ENCODE data around the gene ADGRV1. TPM values are rescaled to one million over a fixed set of nuclear protein-coding genes. Genes with fewer than 3 reads are reported as not detected.
"Not testable (repeated sequence)": the region's sequence is repeated elsewhere in the genome, so short reads cannot be mapped to it uniquely, and the experiment has no call there.

ADGRV1 gene
- total RNA-seq, 1 experiment from 2014 or later: 6.8 TPM

DNA sequence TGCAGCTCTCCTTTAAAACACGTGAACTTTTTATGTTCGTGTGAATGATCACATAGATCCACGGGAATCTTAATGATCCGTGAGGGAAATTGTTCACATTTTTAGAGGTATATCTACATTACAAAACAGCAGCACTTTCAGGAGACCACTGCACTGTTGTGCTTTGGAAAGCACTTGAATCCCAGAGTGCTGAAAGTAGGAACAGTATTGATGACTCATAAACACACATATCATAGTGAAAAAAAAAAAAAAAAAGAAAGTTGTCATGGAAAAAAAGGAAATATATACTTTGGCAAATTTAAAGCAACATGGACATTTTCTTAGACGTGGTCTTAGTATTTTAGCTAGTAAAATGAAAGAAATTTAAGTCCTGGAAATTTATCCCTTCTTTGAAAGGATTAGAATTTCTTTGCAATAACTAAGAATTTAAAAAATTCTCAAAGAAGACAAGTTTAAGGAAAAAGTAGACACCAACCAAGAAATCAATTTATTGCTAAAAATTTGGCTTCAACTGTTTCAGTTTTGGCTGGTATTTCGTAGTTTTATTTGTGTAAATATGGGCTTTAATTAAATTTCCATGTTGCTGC is 55.4 kb downstream of the ADGRV1 start:
- ChIA-PET POLR2A (ENCODE audit: low non-redundant PET) (no interaction called here), CTCF (no interaction called here)
- no peaks in the 10 kb centered on the region for H3K9me3 ChIP-seq (ENCODE audit: low read depth, low read length, poor library complexity, severe bottlenecking)
- H3K36me3 ChIP-seq (ENCODE audit: insufficient read depth, low read length, poor library complexity, severe bottlenecking): no peaks in the 10 kb centered on the region
- intact Hi-C loops (cut with micrococcal nuclease; ENCODE audit: unreplicated experiment): loop anchor here (5.0 kb wide), 1 partner anchor 168 kb away; no protein-coding TSS in a partner anchor
- H3K27ac ChIP-seq (ENCODE audit: low read depth, low read length, poor library complexity, severe bottlenecking): no peak overlapping the region
- BruUV-seq (replicated peaks): no TSS peak
- DNase-seq (ENCODE audit: low spot score): no peak
- no peak overlapping the region for H3K4me3 ChIP-seq (ENCODE audit: low read depth, low read length, poor library complexity, severe bottlenecking)
- peaks cover 6% of the 10 kb centered on the region for H3K27me3 ChIP-seq (replicated peaks; ENCODE audit: insufficient read depth, low read depth, low read length, poor library complexity)
- TF ChIP-seq EZH2 (IDR thresholded peaks at IDR 0.05; ENCODE audit: borderline replicate concordance, low read depth, low read length, poor library complexity, severe bottlenecking) (no peak), CTCF (conservative IDR thresholded peaks at IDR 0.05; ENCODE audit: low read depth, low read length) (no peak)
- no peaks in the 10 kb centered on the region for H3K4me1 ChIP-seq (ENCODE audit: insufficient read depth, low read length, poor library complexity, severe bottlenecking)

DNA sequence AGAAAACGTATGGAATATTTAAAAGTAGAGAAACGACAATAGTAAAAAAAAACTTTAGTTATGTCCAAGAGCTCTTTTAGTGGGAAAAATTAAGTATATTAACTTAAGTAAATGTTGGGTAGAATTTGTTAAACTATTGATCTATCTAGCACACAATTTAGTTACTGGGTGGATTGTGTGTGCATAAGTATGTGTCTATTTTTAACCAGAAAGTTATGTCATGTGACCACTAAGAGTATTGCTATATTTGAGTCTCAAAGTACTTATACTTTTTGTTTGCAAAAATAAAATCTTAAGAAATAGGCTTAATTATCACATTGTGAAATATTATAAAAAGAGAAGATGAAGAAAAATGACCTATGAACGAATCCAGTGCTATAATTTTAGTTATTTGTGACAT is 56.8 kb downstream of the ADGRV1 start:
- Histone ChIP-seq H3K27me3 (replicated peaks; ENCODE audit: insufficient read depth, low read depth, low read length, poor library complexity) (peaks cover 6% of the 10 kb centered on the region), H3K4me1 (ENCODE audit: insufficient read depth, low read length, poor library complexity, severe bottlenecking) (no peaks in the 10 kb centered on the region), H3K36me3 (ENCODE audit: insufficient read depth, low read length, poor library complexity, severe bottlenecking) (no peaks in the 10 kb centered on the region), H3K27ac (ENCODE audit: low read depth, low read length, poor library complexity, severe bottlenecking) (no peak overlapping the region), H3K4me3 (ENCODE audit: low read depth, low read length, poor library complexity, severe bottlenecking) (no peak overlapping the region), H3K9me3 (ENCODE audit: low read depth, low read length, poor library complexity, severe bottlenecking) (no peaks in the 10 kb centered on the region)
- POLR2A ChIA-PET (ENCODE audit: low non-redundant PET): no interaction called here
- DNase-seq (ENCODE audit: low spot score): no peak
- no TSS peak for BruUV-seq (replicated peaks)
- CTCF ChIA-PET: no interaction called here
- TF ChIP-seq CTCF (conservative IDR thresholded peaks at IDR 0.05; ENCODE audit: low read depth, low read length): no peak
- TF ChIP-seq EZH2 (IDR thresholded peaks at IDR 0.05; ENCODE audit: borderline replicate concordance, low read depth, low read length, poor library complexity, severe bottlenecking): no peak
- intact Hi-C loops (cut with micrococcal nuclease; ENCODE audit: unreplicated experiment): no loop called here

DNA sequence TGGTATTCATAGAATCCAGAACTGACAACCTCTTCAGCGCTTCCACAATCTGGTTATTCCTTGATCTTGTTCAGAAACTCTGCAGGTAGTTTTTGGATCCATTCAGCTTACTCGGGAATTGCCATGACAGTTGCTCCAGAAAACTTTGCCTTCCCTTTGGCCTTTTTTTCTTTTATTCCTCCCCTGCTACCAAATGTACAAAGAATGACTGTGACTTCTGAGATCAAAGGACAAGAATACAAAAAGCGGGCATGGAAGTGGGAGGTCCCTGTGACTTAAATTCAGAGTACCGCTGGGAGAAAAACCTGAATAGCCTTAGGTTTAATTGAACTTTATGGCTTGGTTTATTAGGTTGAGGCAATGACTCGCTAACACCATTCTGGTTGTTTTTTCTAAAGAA is 59.5 kb downstream of the ADGRV1 start:
- ChIA-PET CTCF (no interaction called here), POLR2A (ENCODE audit: low non-redundant PET) (no interaction called here)
- BruUV-seq (replicated peaks): no TSS peak
- intact Hi-C loops (cut with micrococcal nuclease; ENCODE audit: unreplicated experiment): no loop called here
- Histone ChIP-seq H3K36me3 (ENCODE audit: insufficient read depth, low read length, poor library complexity, severe bottlenecking) (no peaks in the 10 kb centered on the region), H3K4me1 (ENCODE audit: insufficient read depth, low read length, poor library complexity, severe bottlenecking) (no peaks in the 10 kb centered on the region), H3K27me3 (replicated peaks; ENCODE audit: insufficient read depth, low read depth, low read length, poor library complexity) (peaks cover 6% of the 10 kb centered on the region), H3K27ac (ENCODE audit: low read depth, low read length, poor library complexity, severe bottlenecking) (no peak overlapping the region), H3K9me3 (ENCODE audit: low read depth, low read length, poor library complexity, severe bottlenecking) (no peaks in the 10 kb centered on the region), H3K4me3 (ENCODE audit: low read depth, low read length, poor library complexity, severe bottlenecking) (no peak overlapping the region)
- no peak for TF ChIP-seq CTCF (conservative IDR thresholded peaks at IDR 0.05; ENCODE audit: low read depth, low read length)
- TF ChIP-seq EZH2 (IDR thresholded peaks at IDR 0.05; ENCODE audit: borderline replicate concordance, low read depth, low read length, poor library complexity, severe bottlenecking): no peak
- DNase-seq (ENCODE audit: low spot score): no peak

DNA sequence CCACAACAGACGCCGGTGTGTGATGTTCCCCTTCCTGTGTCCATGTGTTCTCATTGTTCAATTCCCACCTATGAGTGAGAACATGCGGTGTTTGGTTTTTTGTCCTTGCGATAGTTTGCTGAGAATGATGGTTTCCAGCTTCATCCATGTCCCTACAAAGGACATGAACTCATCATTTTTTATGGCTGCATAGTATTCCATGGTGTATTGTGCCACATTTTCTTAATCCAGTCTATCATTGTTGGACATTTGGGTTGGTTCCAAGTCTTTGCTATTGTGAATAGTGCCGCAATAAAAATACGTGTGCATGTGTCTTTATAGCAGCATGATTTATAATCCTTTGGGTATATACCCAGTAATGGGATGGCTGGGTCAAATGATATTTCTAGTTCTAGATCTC is 61.2 kb downstream of the ADGRV1 start:
- H3K4me1 ChIP-seq (ENCODE audit: insufficient read depth, low read length, poor library complexity, severe bottlenecking); H3K36me3 ChIP-seq (ENCODE audit: insufficient read depth, low read length, poor library complexity, severe bottlenecking); POLR2A ChIA-PET (ENCODE audit: low non-redundant PET); H3K27ac ChIP-seq (ENCODE audit: low read depth, low read length, poor library complexity, severe bottlenecking); H3K9me3 ChIP-seq (ENCODE audit: low read depth, low read length, poor library complexity, severe bottlenecking); CTCF ChIA-PET; intact Hi-C loops (cut with micrococcal nuclease; ENCODE audit: unreplicated experiment); H3K27me3 ChIP-seq (replicated peaks; ENCODE audit: insufficient read depth, low read depth, low read length, poor library complexity); BruUV-seq (replicated peaks); DNase-seq (ENCODE audit: low spot score); H3K4me3 ChIP-seq (ENCODE audit: low read depth, low read length, poor library complexity, severe bottlenecking): not testable (repeated sequence)

All from A673 (cell line).